Heart right ventricle (tissue), 16 donors: ENCODE data around the gene MORF4L1. TPM values are rescaled to one million over a fixed set of nuclear protein-coding genes. Genes with fewer than 3 reads are reported as not detected.
"Not testable (repeated sequence)": the region's sequence is repeated elsewhere in the genome, so short reads cannot be mapped to it uniquely, and the experiment has no call there.

Source experiments
- ATAC-seq, 8 donors: fragments of 200-7000 bp; cut with Tn5 transposase; one replicate each; pipeline ENCODE4 v1.9.1; 2020; ENCODE audit warnings: mild to moderate bottlenecking in 8 of 8, moderate library complexity in 8 of 8, moderate number of reproducible peaks in 1 of 8
- DNase-seq, 2 donors: peaks; one replicate each; pipeline ENCODE4 v3.0.0-alpha.2; 2020
- H3K27ac ChIP-seq, 10 donors: fragments of 200-600 bp; sonication (generic) in 2 of 10; one replicate each; pipeline versions ENCODE4 v1.5.0 to v1.8.0; 2020 to 2022; ENCODE audit warnings: mild to moderate bottlenecking in 3 of 10
- H3K27me3 ChIP-seq, 7 donors: fragments of 200-600 bp; one replicate each; pipeline ENCODE4 v1.8.0; 2021 to 2022; ENCODE audit warnings: mild to moderate bottlenecking in 2 of 7
- H3K36me3 ChIP-seq, 9 donors: fragments of 200-600 bp; sonication (generic) in 1 of 9; one replicate each; pipeline versions ENCODE4 v1.5.0 to v1.8.0; 2020 to 2022; ENCODE audit warnings: mild to moderate bottlenecking in 2 of 9
- H3K4me1 ChIP-seq, 9 donors: fragments of 200-600 bp; sonication (generic) in 1 of 9; one replicate each; pipeline versions ENCODE4 v1.5.0 to v1.8.0; 2020 to 2022; ENCODE audit warnings: mild to moderate bottlenecking in 4 of 9
- H3K4me3 ChIP-seq, 10 donors: fragments of 200-600 bp; sonication (generic) in 2 of 10; one replicate each; pipeline versions ENCODE4 v1.5.0 to v1.8.0; 2020 to 2022; ENCODE audit warnings: mild to moderate bottlenecking in 7 of 10, moderate library complexity in 2 of 10
- H3K9me3 ChIP-seq, 11 donors: fragments of 200-600 bp in 10 of 11; sonication (generic) in 2 of 11; one replicate each; pipeline versions ENCODE4 v1.5.0 to v1.8.0; 2013 to 2022; ENCODE audit warnings: mild to moderate bottlenecking in 2 of 11, control low read depth in 1 of 11, moderate library complexity in 1 of 11
- WGBS, 2 donors: extraction: QIAGEN DNeasy Blood & Tissue Kit; methylation state at CpG; one replicate each; pipeline ENCODE4 v1.1.7; 2013; ENCODE audit warnings: inconsistent platforms in 1 of 2; 5-methylcytosine and 5-hydroxymethylcytosine counted together
- intact Hi-C, 10 donors: fragments of 100-400 bp; cut with DNase I; formaldehyde crosslinking; loops; one replicate each; pipeline versions ENCODE4 v1.11.1 to v1.14.2; 2022
- polyA plus RNA-seq, 2 donors: library from polyadenylated mRNA; stranded (reverse); fragments of 200-250 nt; gene quantifications; one replicate each; pipeline ENCODE4 v1.2.3, GENCODE V29; 2013
- total RNA-seq, 10 donors: library from RNA; stranded (reverse); fragmentation: NEBNext Ultra II Directional in 3 of 10; extraction: Animal tissue kit (Norgen Biotek cat#: 25700) in 3 of 10; gene quantifications; one replicate each; pipeline versions ENCODE4 v1.2.1 to v1.2.4, GENCODE V29; 2021 to 2023
- TF ChIP-seq, protein P1 (sequence below), 9 donors: fragments of 200-600 bp; sonication (generic) in 2 of 9; IDR thresholded peaks; one replicate each; pipeline versions ENCODE4 v1.5.0 to v1.8.0; 2021 to 2022; ENCODE audit warnings: antibody characterized with exemption in 9 of 9, mild to moderate bottlenecking in 5 of 9, moderate library complexity in 1 of 9
- donor health status: Arrhythmogenic right ventricular cardiomyopathy.
- donor health status: ischemic (EF 13 %, LVEDD 7.1; RV severe dilation, severe dysfunction).
- donor health status: healthy with polysubstance abuse.
- donor health status: DM: no; HTN: yes; CAD: no.
- donor health status: DM: no; HTN: no; CAD: no.
- donor health status: ischemic (EF 25% LVEDD 6.9; RV normal size, moderate dysfunction).
- donor health status: ischemic (EF 25% LVEDD 5.7; RV mildly dilated, moderate dysfunction).
- donor health status: healthy.
- donor health status: DM: yes; HTN: yes; CAD: no.
- donor health status: Ischemic cardiomyopathy.
- donor health status: ischemic (EF 35%, LVEDD 5.7; RV mildly dilated, moderate dysfunction).
- donor health status: nonischemic (EF 11% LVEDD 7.7; RV severe dilation, severe dysfunction).
- donor health status: DM: yes; HTN: yes; CAD: no.
- donor health status: PGD.
- donor health status: ischemic (EF 29% LVEDD 5.4; RV normal size, mild dysfunction).
- donor health status: nonischemic (EF 23%, LVEDD 6.1; RV moderate dilation, normal function).

MORF4L1 gene
- total and polyA plus RNA-seq, 12 donors, result 119 to 399 (median 361) TPM

- Histone ChIP-seq H3K4me3 (no peak overlapping the region), H3K27me3 (no peaks in the 10 kb centered on the region), H3K4me1 (peaks cover 0 to under 1% (median 0%) of the 10 kb centered on the region in 9 donors), H3K9me3 (no peaks in the 10 kb centered on the region), H3K27ac (no peak overlapping the region), H3K36me3 (no peaks in the 10 kb centered on the region)
- ATAC-seq, result no peak
- intact Hi-C loops, result loop anchor here in 1 of 10 donors (10.0 kb wide), 1 partner anchor 52 kb away; the partner anchor contains the start of gene ADAMTS7
- TF ChIP-seq, protein P1, sequence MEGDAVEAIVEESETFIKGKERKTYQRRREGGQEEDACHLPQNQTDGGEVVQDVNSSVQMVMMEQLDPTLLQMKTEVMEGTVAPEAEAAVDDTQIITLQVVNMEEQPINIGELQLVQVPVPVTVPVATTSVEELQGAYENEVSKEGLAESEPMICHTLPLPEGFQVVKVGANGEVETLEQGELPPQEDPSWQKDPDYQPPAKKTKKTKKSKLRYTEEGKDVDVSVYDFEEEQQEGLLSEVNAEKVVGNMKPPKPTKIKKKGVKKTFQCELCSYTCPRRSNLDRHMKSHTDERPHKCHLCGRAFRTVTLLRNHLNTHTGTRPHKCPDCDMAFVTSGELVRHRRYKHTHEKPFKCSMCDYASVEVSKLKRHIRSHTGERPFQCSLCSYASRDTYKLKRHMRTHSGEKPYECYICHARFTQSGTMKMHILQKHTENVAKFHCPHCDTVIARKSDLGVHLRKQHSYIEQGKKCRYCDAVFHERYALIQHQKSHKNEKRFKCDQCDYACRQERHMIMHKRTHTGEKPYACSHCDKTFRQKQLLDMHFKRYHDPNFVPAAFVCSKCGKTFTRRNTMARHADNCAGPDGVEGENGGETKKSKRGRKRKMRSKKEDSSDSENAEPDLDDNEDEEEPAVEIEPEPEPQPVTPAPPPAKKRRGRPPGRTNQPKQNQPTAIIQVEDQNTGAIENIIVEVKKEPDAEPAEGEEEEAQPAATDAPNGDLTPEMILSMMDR (IDR thresholded peaks at IDR 0.05), result no peak
- no peak for DNase-seq
- WGBS, 2 donors, result 87 to 92% methylated on average over 4 of the region's 4 CpGs
Observed at GRCh38 chr15:78866803-78867202, 5.9 kb upstream of the MORF4L1 start.

- WGBS, 2 donors, result 96 to 99% methylated on average over 3 of the region's 3 CpGs
- ATAC-seq (no peak), DNase-seq (no peak)
- no peaks in the 10 kb centered on the region for H3K27me3 ChIP-seq
- peaks cover 0 to 7% (median 4%) of the 10 kb centered on the region in 9 donors for H3K4me1 ChIP-seq
- H3K4me3 ChIP-seq, result no peak overlapping the region
- H3K27ac ChIP-seq, result no peak overlapping the region
- intact Hi-C loops, result loop anchor here in 1 of 10 donors (10.0 kb wide), 1 partner anchor 54 kb away; the partner anchor contains the start of gene ADAMTS7
- no peaks in the 10 kb centered on the region for H3K36me3 ChIP-seq
- TF ChIP-seq, protein P1 (IDR thresholded peaks at IDR 0.05), result no peak
- H3K9me3 ChIP-seq, result no peaks in the 10 kb centered on the region
Observed at GRCh38 chr15:78868366-78868765, 4.3 kb upstream of the MORF4L1 start.

DNA sequence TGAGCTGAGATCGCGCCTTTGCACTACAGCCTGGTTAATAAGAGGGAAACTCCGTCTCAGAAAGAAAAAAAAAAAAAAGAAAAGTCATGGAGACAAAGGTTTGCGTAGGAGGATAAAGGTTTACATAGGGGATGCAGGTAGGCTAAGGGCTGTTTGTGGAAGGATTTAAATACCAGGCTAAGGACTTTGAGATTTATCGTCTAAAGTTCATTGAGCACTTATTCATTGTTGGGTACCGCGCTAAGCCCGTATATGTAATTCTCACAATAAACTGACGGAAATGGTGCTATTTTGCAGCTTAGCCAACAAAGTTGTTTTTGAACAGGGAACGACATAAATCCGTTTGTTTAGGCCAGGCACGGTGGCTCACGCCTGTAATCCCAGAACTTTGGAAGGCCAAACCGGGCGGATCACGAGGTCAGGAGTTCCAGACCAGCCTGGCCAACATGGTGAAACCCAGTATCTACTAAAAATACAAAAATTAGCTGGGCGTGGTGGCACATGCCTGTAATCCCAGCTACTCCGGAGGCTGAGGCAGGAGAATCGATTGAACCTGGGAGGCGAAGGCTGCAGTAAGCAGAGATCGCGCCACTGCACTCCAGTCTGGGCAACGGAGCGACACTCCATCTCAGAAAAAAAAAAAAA, 1.1 kb upstream of the MORF4L1 start:
- H3K9me3 ChIP-seq, ATAC-seq, DNase-seq, H3K27me3 ChIP-seq, H3K36me3 ChIP-seq: not testable (repeated sequence)
- Histone ChIP-seq H3K27ac (peak overlapping the region in 8 of 10 donors; percentile 51 to 100 (median 100)), H3K4me3 (peak overlapping the region in 3 of 10 donors; percentile 64 to 98 (median 84)), H3K4me1 (peaks cover 0 to 32% (median 25%) of the 10 kb centered on the region in 9 donors)
- intact Hi-C loops, result loop anchor here in 3 of 10 donors (2.0 to 10.0 kb wide), 4 partner anchors 59 to 117 kb away; partner anchors contain the start of gene ADAMTS7 (in 3 of the 3)
- 89 to 90% methylated on average over 24 of the region's 24 CpGs for WGBS, 2 donors

DNA sequence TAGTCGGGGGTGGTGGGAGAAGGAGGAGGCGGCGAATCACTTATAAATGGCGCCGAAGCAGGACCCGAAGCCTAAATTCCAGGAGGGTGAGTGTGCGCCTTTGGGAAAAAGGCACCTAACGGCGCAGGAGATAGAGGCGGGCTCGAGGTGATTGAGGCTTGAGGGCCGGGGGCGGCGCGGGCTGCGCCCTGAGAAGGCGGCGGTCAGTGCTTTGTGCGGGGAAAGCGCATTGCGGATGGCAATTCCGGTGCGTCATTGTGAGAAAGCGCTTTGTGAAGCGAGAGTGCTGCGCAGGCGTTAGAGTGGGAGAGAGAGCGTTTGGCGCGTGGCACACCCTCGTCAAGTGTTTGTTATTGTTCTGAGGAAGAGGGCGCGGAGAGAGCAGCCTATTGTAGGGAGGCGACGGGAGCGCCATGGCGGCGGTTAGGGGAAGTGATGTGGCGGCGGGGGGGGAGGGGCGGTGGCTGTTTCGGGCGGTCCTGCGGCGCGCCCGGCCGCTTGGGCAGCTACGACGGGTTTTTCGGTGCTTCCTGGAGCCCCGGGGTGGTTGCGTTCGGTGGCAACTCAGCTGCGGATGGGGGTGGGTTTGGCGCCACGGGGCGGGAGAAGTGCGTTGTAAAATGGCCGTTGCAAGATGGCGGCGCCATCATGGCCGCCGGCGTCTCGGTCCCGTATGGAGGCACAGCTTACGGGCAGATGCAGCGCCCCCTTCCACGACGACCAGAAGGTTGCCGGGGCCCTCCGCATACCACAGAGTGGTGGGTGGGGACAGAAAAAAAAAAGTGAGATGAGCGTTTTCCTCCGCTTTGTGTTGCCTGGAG, 492 bp downstream of the MORF4L1 start:
- intact Hi-C loops, result loop anchor here in 3 of 10 donors (2.0 to 10.0 kb wide), 4 partner anchors 61 to 118 kb away; partner anchors contain the start of gene ADAMTS7 (in 3 of the 3)
- Histone ChIP-seq H3K9me3 (no peaks in the 10 kb centered on the region), H3K27me3 (no peaks in the 10 kb centered on the region), H3K36me3 (no peaks in the 10 kb centered on the region), H3K4me1 (peaks cover 6 to 48% (median 41%) of the 10 kb centered on the region in 9 donors), H3K4me3 (peak overlapping the region; percentile 57 to 100 (median 93)), H3K27ac (peak overlapping the region; percentile 92 to 100 (median 100))
- TF ChIP-seq, protein P1 (IDR thresholded peaks at IDR 0.05), result peak in 8 of 9 donors; percentile 13 to 58 (median 40)
- ATAC-seq (peak; percentile 72 to 84 (median 78)), DNase-seq (peak; percentile 81 to 86)
- 0 to 1% methylated on average over 73 to 75 of the region's 75 CpGs for WGBS, 2 donors
